IMR-90 (cell line): ENCODE results near the gene N4BP2. TPM values are rescaled to one million over a fixed set of nuclear protein-coding genes. Genes with fewer than 3 reads are reported as not detected.

ENCODE experiments used
- ATAC-seq: fragments of 200-7000 bp; cut with Tn5 transposase; 2 replicates; pipeline ENCODE4 v1.9.1; 2020; ENCODE audit warnings: low read depth, mild to moderate bottlenecking, moderate library complexity
- BruUV-seq: library from RNA; stranded (reverse); fragments of 400-500 nt; replicated peaks from 2 replicates; lab custom pipeline; 2021; lab: Mats Ljungman, UMichigan
- CTCF ChIA-PET: fragments of 300-600 bp; formaldehyde crosslinking; extraction: SDS; loops from one replicate; lab custom pipeline; 2021; ENCODE audit warnings: antibody characterized with exemption; lab: Yijun Ruan, JAX
- POLR2A ChIA-PET: fragments of 300-600 bp; sonication (Branson Sonifier 250); formaldehyde crosslinking; loops from one replicate; lab custom pipeline; 2022; ENCODE audit warnings: antibody characterized with exemption; ENCODE audit not compliant: unreplicated experiment; lab: Charles Lee
- DNase-seq: peaks from one replicate; pipeline ENCODE4 v3.0.0; 2013
- H2AFZ ChIP-seq: replicated peaks from 2 replicates; pipeline ENCODE3; 2013; ENCODE audit warnings: low read length, mild to moderate bottlenecking; ENCODE audit not compliant: poor library complexity
- H2AK5ac ChIP-seq: 2 replicates; pipeline ENCODE4 v1.6.1; 2013; ENCODE audit warnings: low read depth, low read length, inconsistent platforms
- H2AK9ac ChIP-seq: replicated peaks from 2 replicates; pipeline ENCODE3; 2013; ENCODE audit warnings: mild to moderate bottlenecking, low read depth, low read length, moderate library complexity; ENCODE audit not compliant: poor library complexity
- H2BK120ac ChIP-seq: 2 replicates; pipeline ENCODE4 v1.6.1; 2013; ENCODE audit warnings: low read depth, low read length, inconsistent platforms
- H2BK15ac ChIP-seq: 3 replicates; pipeline ENCODE4 v1.6.1; 2013; ENCODE audit warnings: low read depth, low read length, inconsistent platforms
- H2BK20ac ChIP-seq: 2 replicates; pipeline ENCODE4 v1.6.1; 2013; ENCODE audit warnings: low read depth, mild to moderate bottlenecking, inconsistent platforms, low read length, moderate library complexity
- H2BK5ac ChIP-seq: 2 replicates; pipeline ENCODE4 v1.6.1; 2013; ENCODE audit warnings: mild to moderate bottlenecking, low read depth, low read length, inconsistent platforms; ENCODE audit not compliant: poor library complexity, severe bottlenecking
- H3K14ac ChIP-seq: replicated peaks from 2 replicates; pipeline ENCODE4 v1.6.1; 2013; ENCODE audit warnings: low read depth, low read length, inconsistent platforms
- H3K18ac ChIP-seq: 2 replicates; pipeline ENCODE4 v1.6.1; 2013; ENCODE audit warnings: low read depth, low read length, control low read depth
- H3K23ac ChIP-seq: 2 replicates; pipeline ENCODE4 v1.6.1; 2013; ENCODE audit warnings: low read depth, low read length, inconsistent platforms
- H3K27ac ChIP-seq: 2 replicates; pipeline ENCODE4 v1.5.1; 2013; ENCODE audit warnings: mild to moderate bottlenecking, control low read depth, low read length; ENCODE audit not compliant: insufficient read depth
- H3K27me3 ChIP-seq: 2 replicates; pipeline ENCODE4 v1.6.1; 2013; ENCODE audit warnings: low read length; ENCODE audit not compliant: control insufficient read depth, insufficient read depth
- H3K36me3 ChIP-seq: 2 replicates; pipeline ENCODE4 v1.6.1; 2013; ENCODE audit warnings: low read length, mixed read lengths; ENCODE audit not compliant: control insufficient read depth, insufficient read depth
- H3K4ac ChIP-seq: 2 replicates; pipeline ENCODE4 v1.6.1; 2013; ENCODE audit warnings: low read depth, low read length, inconsistent platforms
- H3K4me1 ChIP-seq: 2 replicates; pipeline ENCODE4 v1.6.1; 2013; ENCODE audit warnings: low read length, mixed read lengths; ENCODE audit not compliant: control insufficient read depth, insufficient read depth
- H3K4me2 ChIP-seq: 2 replicates; pipeline ENCODE4 v1.6.1; 2013; ENCODE audit warnings: low read depth, mild to moderate bottlenecking, control low read depth, low read length, moderate library complexity
- H3K4me3 ChIP-seq: 2 replicates; pipeline ENCODE4 v1.5.1; 2013; ENCODE audit warnings: low read depth, mild to moderate bottlenecking, control low read depth, low read length, moderate library complexity; ENCODE audit not compliant: insufficient read depth
- H3K56ac ChIP-seq: 2 replicates; pipeline ENCODE4 v1.6.1; 2013; ENCODE audit warnings: low read length, inconsistent platforms; ENCODE audit not compliant: insufficient read depth; ENCODE audit errors: extremely low read depth
- H3K79me1 ChIP-seq, 2 experiments: 2 replicates each; pipeline ENCODE4 v1.6.1; 2013; ENCODE audit warnings: low read length in 2 of 2, inconsistent platforms in 1 of 2, low read depth in 1 of 2
- H3K9ac ChIP-seq: 2 replicates; pipeline ENCODE4 v1.6.1; 2013; ENCODE audit warnings: low read depth, low read length, control low read depth
- H3K9me1 ChIP-seq: 2 replicates; pipeline ENCODE4 v1.6.1; 2013; ENCODE audit warnings: low read length, inconsistent platforms; ENCODE audit not compliant: insufficient read depth
- H3K9me3 ChIP-seq: 2 replicates; pipeline ENCODE4 v1.6.1; 2013; ENCODE audit warnings: low read length; ENCODE audit not compliant: control insufficient read depth, insufficient read depth
- H4K20me1 ChIP-seq: 2 replicates; pipeline ENCODE4 v1.6.1; 2013; ENCODE audit warnings: low read length, inconsistent platforms; ENCODE audit not compliant: insufficient read depth
- H4K5ac ChIP-seq: 2 replicates; pipeline ENCODE4 v1.6.1; 2013; ENCODE audit warnings: mild to moderate bottlenecking, low read depth, low read length, control low read depth
- H4K8ac ChIP-seq, 2 experiments: 2 replicates each; pipeline ENCODE4 v1.6.1; 2013; ENCODE audit warnings: low read depth in 2 of 2, low read length in 2 of 2, control low read depth in 1 of 2, inconsistent platforms in 1 of 2
- H4K91ac ChIP-seq: 2 replicates; pipeline ENCODE4 v1.6.1; 2013; ENCODE audit warnings: low read depth, low read length, inconsistent platforms; ENCODE audit not compliant: insufficient read depth
- BHLHE40 ChIP-seq: fragments of 150-350 bp; IDR thresholded peaks from 2 replicates; pipeline ENCODE4 v1.6.1; 2016; ENCODE audit warnings: mild to moderate bottlenecking, low read depth, low read length
- CEBPB ChIP-seq: IDR thresholded peaks from 2 replicates; pipeline ENCODE4 v1.6.1; 2012; ENCODE audit warnings: low read depth, low read length, improper control_type of control experiment
- CHD1 ChIP-seq: IDR thresholded peaks from 2 replicates; pipeline ENCODE4 v1.6.1; 2012; ENCODE audit warnings: low read depth, low read length, improper control_type of control experiment
- MAZ ChIP-seq: IDR thresholded peaks from 2 replicates; pipeline ENCODE4 v1.6.1; 2012; ENCODE audit warnings: low read depth, mild to moderate bottlenecking, low read length, improper control_type of control experiment, moderate library complexity, borderline replicate concordance
- POLR2A ChIP-seq: IDR thresholded peaks from 2 replicates; pipeline ENCODE4 v1.6.1; 2012; ENCODE audit warnings: mild to moderate bottlenecking, low read depth, low read length
- RCOR1 ChIP-seq: IDR thresholded peaks from 2 replicates; pipeline ENCODE4 v1.6.1; 2012; ENCODE audit warnings: mild to moderate bottlenecking, low read length, improper control_type of control experiment; ENCODE audit not compliant: insufficient replicate concordance
- RFX5 ChIP-seq: IDR thresholded peaks from 2 replicates; pipeline ENCODE4 v1.8.0; 2012; ENCODE audit warnings: low read depth, mild to moderate bottlenecking, low read length, moderate library complexity
- SMC3 ChIP-seq: fragments of 150-350 bp; IDR thresholded peaks from 2 replicates; pipeline ENCODE4 v1.6.1; 2016; ENCODE audit warnings: low read depth, mild to moderate bottlenecking, antibody characterized with exemption, low read length, moderate library complexity
- USF2 ChIP-seq: fragments of 150-350 bp; IDR thresholded peaks from 2 replicates; pipeline ENCODE4 v1.6.1; 2017; ENCODE audit warnings: mild to moderate bottlenecking, antibody characterized with exemption, low read length, low read depth
- WGBS, 2 experiments: methylation state at CpG; one replicate each; pipeline versions ENCODE4 v1.1.5 to v1.1.7; 2013; ENCODE audit warnings: missing lambda C conversion rate in 2 of 2; ENCODE audit not compliant: insufficient read length in 1 of 2; ENCODE audit errors: extremely low coverage in 2 of 2; 5-methylcytosine and 5-hydroxymethylcytosine counted together
- dilution Hi-C: fragments of 300-500 bp; cut with HindIII; formaldehyde crosslinking; loops from one replicate; pipeline ENCODE4 v1.14.3; 2018; ENCODE audit warnings: low sequenced_read_pairs; ENCODE audit not compliant: unreplicated experiment
- in situ Hi-C: fragments of 300-500 bp; cut with MboI; formaldehyde crosslinking; loops from 3 replicates; pipeline ENCODE4 v1.14.3; 2019; ENCODE audit warnings: low sequenced_read_pairs, inconsistent platforms, mixed read lengths
- intact Hi-C: fragments of 100-400 bp; cut with micrococcal nuclease; formaldehyde crosslinking; loops from 2 replicates; pipeline ENCODE4 v1.10.0; 2022
- polyA plus RNA-seq, 3 experiments: library from polyadenylated mRNA; depleted of rRNA; stranded (reverse); fragments of >200 nt; gene quantifications; 2 replicates each; pipeline ENCODE4 v1.2.3, GENCODE V29; 2012; ENCODE audit warnings: low replicate concordance in 1 of 3
- total RNA-seq: library from RNA; depleted of rRNA; stranded (reverse); fragments of >200 nt; gene quantifications from 2 replicates; pipeline ENCODE4 v1.2.3, GENCODE V29; 2012

N4BP2 gene
- total and polyA plus RNA-seq, 2 of the 4 experiments (the other 2 are of a cell fraction), result 0.84 to 2.2 TPM

- no peak for TF ChIP-seq BHLHE40
- TF ChIP-seq USF2, result no peak
- no peak for TF ChIP-seq CEBPB
- TF ChIP-seq SMC3, result no peak
- TF ChIP-seq CHD1, result no peak
- no peak for TF ChIP-seq MAZ
- no peak for TF ChIP-seq POLR2A
- TF ChIP-seq RCOR1, result no peak
- TF ChIP-seq RFX5, result no peak
- H3K27ac ChIP-seq, result no peak overlapping the region
- no peak overlapping the region for H4K91ac ChIP-seq
- no peak overlapping the region for H2AK9ac ChIP-seq
- H2BK15ac ChIP-seq, result no peak overlapping the region
- dilution Hi-C loops, result no loop called here
- no peaks in the 10 kb centered on the region for H4K20me1 ChIP-seq
- no peak overlapping the region for H3K9ac ChIP-seq
- no peak for DNase-seq
- in situ Hi-C loops, result no loop called here
- H4K5ac ChIP-seq, result no peak overlapping the region
- H3K23ac ChIP-seq, result no peak overlapping the region
- no peaks in the 10 kb centered on the region for H3K79me1 ChIP-seq
- no peak for ATAC-seq
- H2BK20ac ChIP-seq, result no peak overlapping the region
- H3K18ac ChIP-seq, result no peak overlapping the region
- H3K4ac ChIP-seq, result no peak overlapping the region
- H2AFZ ChIP-seq, result no peak overlapping the region
- no peak overlapping the region for H3K4me2 ChIP-seq
- H3K4me1 ChIP-seq, result peaks cover 2% of the 10 kb centered on the region; the same call in 1 of the 2 replicates
- 60% methylated on average over 2 of the region's 14 CpGs; no CpG with 5 or more reads in 1 of the 2 experiments for WGBS, 2 experiments
- H3K9me1 ChIP-seq, result no peaks in the 10 kb centered on the region
- no peak overlapping the region for H3K4me3 ChIP-seq
- H2BK5ac ChIP-seq, result no peak overlapping the region
- H2AK5ac ChIP-seq, result no peak overlapping the region
- ChIA-PET POLR2A (no interaction called here), CTCF (interaction anchor here (1.2 to 2.2 kb wide), 2 partner anchors 14 to 126 kb away, joined by 4 to 7 read pairs; no protein-coding TSS in a partner anchor)
- no TSS peak for BruUV-seq
- no peaks in the 10 kb centered on the region for H3K9me3 ChIP-seq
- intact Hi-C loops, result no loop called here
- no peak overlapping the region for H3K14ac ChIP-seq
- no peak overlapping the region for H3K56ac ChIP-seq
- peaks cover 3% of the 10 kb centered on the region for H3K27me3 ChIP-seq
- no peak overlapping the region for H2BK120ac ChIP-seq
- H4K8ac ChIP-seq, result no peak overlapping the region
- no peaks in the 10 kb centered on the region for H3K36me3 ChIP-seq
These were observed 134.5 kb downstream of the N4BP2 start for GRCh38 chr4:40190880-40191815.
